ENCODE results near the gene LPO. TPM values are rescaled to one million over a fixed set of nuclear protein-coding genes. Genes with fewer than 3 reads are reported as not detected.

Gene LPO
- total RNA-seq, 1 donor from 2014 or later: 0.31 TPM

- Mint-ChIP-seq H3K9me3 (ENCODE audit: unreplicated experiment) (no peaks in the 10 kb centered on the region), H3K4me1 (ENCODE audit: unreplicated experiment) (no peaks in the 10 kb centered on the region), H3K27me3 (ENCODE audit: unreplicated experiment) (peaks cover 15% of the 10 kb centered on the region), H3K27ac (ENCODE audit: unreplicated experiment) (no peak overlapping the region), H3K4me3 (ENCODE audit: unreplicated experiment) (no peak overlapping the region), H3K36me3 (ENCODE audit: low read depth, unreplicated experiment) (no peaks in the 10 kb centered on the region)
- no peak for DNase-seq (ENCODE audit: low spot score)
- no peak for TF ChIP-seq CTCF (IDR thresholded peaks at IDR 0.05; ENCODE audit: unreplicated experiment)
Observed at GRCh38 chr17:58277802-58278595, 39.6 kb downstream of the LPO start.

GRCh38 chr17:58278661-58279015, 40.3 kb downstream of the LPO start:
- no peaks in the 10 kb centered on the region for H3K4me1 Mint-ChIP-seq (ENCODE audit: unreplicated experiment)
- peak overlapping the region; percentile 30 for H3K27ac Mint-ChIP-seq (ENCODE audit: unreplicated experiment)
- no peak for TF ChIP-seq CTCF (IDR thresholded peaks at IDR 0.05; ENCODE audit: unreplicated experiment)
- no peaks in the 10 kb centered on the region for H3K36me3 Mint-ChIP-seq (ENCODE audit: low read depth, unreplicated experiment)
- no peak overlapping the region for H3K4me3 Mint-ChIP-seq (ENCODE audit: unreplicated experiment)
- no peaks in the 10 kb centered on the region for H3K9me3 Mint-ChIP-seq (ENCODE audit: unreplicated experiment)
- DNase-seq (ENCODE audit: low spot score): no peak
- H3K27me3 Mint-ChIP-seq (ENCODE audit: unreplicated experiment): peaks cover 15% of the 10 kb centered on the region

- H3K27ac Mint-ChIP-seq (ENCODE audit: unreplicated experiment): peak overlapping the region; percentile 30
- DNase-seq (ENCODE audit: low spot score): no peak
- no peaks in the 10 kb centered on the region for H3K4me1 Mint-ChIP-seq (ENCODE audit: unreplicated experiment)
Observed at GRCh38 chr17:58279016-58279711, 40.8 kb downstream of the LPO start.

GRCh38 chr17:58279736-58280479, 41.5 kb downstream of the LPO start:
- H3K27ac Mint-ChIP-seq (ENCODE audit: unreplicated experiment): no peak overlapping the region
- no peak overlapping the region for H3K4me3 Mint-ChIP-seq (ENCODE audit: unreplicated experiment)
- peaks cover 11% of the 10 kb centered on the region for H3K27me3 Mint-ChIP-seq (ENCODE audit: unreplicated experiment)
- DNase-seq (ENCODE audit: low spot score): no peak
- TF ChIP-seq CTCF (IDR thresholded peaks at IDR 0.05; ENCODE audit: unreplicated experiment): no peak
- H3K4me1 Mint-ChIP-seq (ENCODE audit: unreplicated experiment): no peaks in the 10 kb centered on the region
- H3K9me3 Mint-ChIP-seq (ENCODE audit: unreplicated experiment): no peaks in the 10 kb centered on the region
- H3K36me3 Mint-ChIP-seq (ENCODE audit: low read depth, unreplicated experiment): no peaks in the 10 kb centered on the region

More at GRCh38 chr17:58279016-58279711, 40.8 kb downstream of the LPO start:
- peaks cover 13% of the 10 kb centered on the region for H3K27me3 Mint-ChIP-seq (ENCODE audit: unreplicated experiment)
- no peaks in the 10 kb centered on the region for H3K9me3 Mint-ChIP-seq (ENCODE audit: unreplicated experiment)
- H3K36me3 Mint-ChIP-seq (ENCODE audit: low read depth, unreplicated experiment): no peaks in the 10 kb centered on the region
- H3K4me3 Mint-ChIP-seq (ENCODE audit: unreplicated experiment): no peak overlapping the region
- no peak for TF ChIP-seq CTCF (IDR thresholded peaks at IDR 0.05; ENCODE audit: unreplicated experiment)

Data from endothelial cell (in vitro differentiated cells).